H1 (cell line): ENCODE measurements around the gene GTF2A2. TPM values are rescaled to one million over a fixed set of nuclear protein-coding genes. Genes with fewer than 3 reads are reported as not detected.

Experiments used
- BRCA1 ChIP-seq: IDR thresholded peaks from 2 replicates; pipeline ENCODE4 v1.6.1; 2012; ENCODE audit warnings: low read depth, low read length, improper control_type of control experiment
- EP300 ChIP-seq, 2 experiments: IDR thresholded peaks; 1 replicate in 1 of 2; 2 replicates in 1 of 2; pipeline ENCODE4 v1.6.1; 2011 to 2012; ENCODE audit warnings: low read depth in 2 of 2, low read length in 2 of 2, mild to moderate bottlenecking in 2 of 2, borderline replicate concordance in 1 of 2, inconsistent platforms in 1 of 2, moderate library complexity in 1 of 2
- SIN3A ChIP-seq, 2 experiments: IDR thresholded peaks in 1 of 2; conservative IDR thresholded peaks in 1 of 2; 2 replicates each; pipeline ENCODE4 v1.6.1; 2011 to 2012; ENCODE audit warnings: low read length in 2 of 2, improper control_type of control experiment in 1 of 2, low read depth in 1 of 2, mild to moderate bottlenecking in 1 of 2
- SP1 ChIP-seq: IDR thresholded peaks from 2 replicates; pipeline ENCODE4 v1.6.1; 2011; ENCODE audit warnings: low read depth, low read length
- polyA plus RNA-seq, 7 experiments: library from polyadenylated mRNA; depleted of rRNA in 3 of 7; stranded (reverse) in 5 of 7; unstranded in 2 of 7; fragments of >200 nt in 5 of 7; fragments of 200-250 nt in 2 of 7; gene quantifications; 1 replicate in 5 of 7; 2 replicates in 1 of 7; 4 replicates in 1 of 7; pipeline versions ENCODE4 v1.2.1 to v1.2.3, GENCODE V29; 2011 to 2013; ENCODE audit warnings: missing spikeins in 2 of 7, mixed read lengths in 2 of 7
- total RNA-seq: library from RNA; stranded (reverse); fragmentation: NEBNext Ultra II Directional; extraction: Animal tissue kit (Norgen Biotek cat#: 25700); gene quantifications from 2 replicates; pipeline ENCODE4 v1.2.1, GENCODE V29; 2021
- TF ChIP-seq, protein P1 (sequence below): IDR thresholded peaks from 2 replicates; pipeline ENCODE4 v1.6.1; 2012; ENCODE audit warnings: inconsistent platforms

Gene GTF2A2
- total and polyA plus RNA-seq, 2 of the 8 experiments (the other 6 are each of a cell fraction or from before 2014, with no cell fraction given) = 52.2 to 161 TPM

DNA sequence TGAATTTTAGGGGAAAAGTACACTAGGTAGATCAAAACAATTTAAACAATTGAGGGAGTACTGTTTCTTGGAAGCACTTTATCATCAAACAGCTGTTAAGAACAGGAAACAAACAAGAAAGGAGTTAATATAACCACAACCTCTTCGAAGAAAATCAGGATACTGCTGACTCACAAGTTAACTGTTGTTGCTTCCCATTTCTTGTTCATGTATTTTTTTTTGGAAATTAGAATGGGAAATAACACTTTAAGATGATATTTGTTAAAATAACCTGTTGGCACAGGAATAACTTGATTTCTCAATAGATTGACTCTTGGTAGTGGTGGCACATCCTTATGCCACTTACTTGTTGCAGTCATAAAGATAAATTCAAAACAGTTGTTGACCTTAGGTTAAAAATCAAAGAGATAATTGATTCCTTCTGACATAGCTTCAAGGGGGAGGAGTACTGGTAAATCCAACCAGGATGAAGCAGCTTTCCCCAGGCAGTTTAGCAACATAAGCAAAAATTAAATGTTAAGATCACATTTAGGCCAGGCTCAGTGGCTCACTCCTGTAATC lies 28.5 kb upstream of the GTF2A2 start (continued):
- no peak for TF ChIP-seq SIN3A (conservative IDR thresholded peaks at IDR 0.05 in 1 of 2, IDR thresholded peaks at IDR 0.05 in 1 of 2; ENCODE audit: low read depth in 1 of 2, low read length in 2 of 2)
- no peak for TF ChIP-seq EP300 (IDR thresholded peaks at IDR 0.05; ENCODE audit: borderline replicate concordance in 1 of 2, low read depth in 2 of 2, low read length in 2 of 2)
- no peak for TF ChIP-seq SP1
- no peak for TF ChIP-seq BRCA1
- TF ChIP-seq, protein P1, sequence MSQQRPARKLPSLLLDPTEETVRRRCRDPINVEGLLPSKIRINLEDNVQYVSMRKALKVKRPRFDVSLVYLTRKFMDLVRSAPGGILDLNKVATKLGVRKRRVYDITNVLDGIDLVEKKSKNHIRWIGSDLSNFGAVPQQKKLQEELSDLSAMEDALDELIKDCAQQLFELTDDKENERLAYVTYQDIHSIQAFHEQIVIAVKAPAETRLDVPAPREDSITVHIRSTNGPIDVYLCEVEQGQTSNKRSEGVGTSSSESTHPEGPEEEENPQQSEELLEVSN = no peak
- TF ChIP-seq, all 59 proteins: peak for 0
